HepG2 (cell line): Measurements from ENCODE around the gene SIK2. TPM values are rescaled to one million over a fixed set of nuclear protein-coding genes. Genes with fewer than 3 reads are reported as not detected.

Experiments
- ATAC-seq: fragments of 200-7000 bp; cut with Tn5 transposase; 3 replicates; pipeline ENCODE4 v1.9.1; 2020; ENCODE audit warnings: mild to moderate bottlenecking, moderate library complexity
- BruUV-seq: library from RNA; stranded (reverse); fragments of 400-500 nt; replicated peaks from 2 replicates; lab custom pipeline; 2021; lab: Mats Ljungman, UMichigan
- CTCF ChIA-PET: fragments of 300-600 bp; formaldehyde crosslinking; extraction: SDS; loops from one replicate; lab custom pipeline; 2021; ENCODE audit warnings: low total read pairs, inconsistent platforms, low intra/inter-chr PET ratio; lab: Yijun Ruan, JAX
- POLR2A ChIA-PET: fragments of 350-600 bp; sonication (Branson Sonifier 250); formaldehyde crosslinking; loops from one replicate; lab custom pipeline; 2020; ENCODE audit warnings: antibody characterized with exemption, inconsistent platforms; lab: Yijun Ruan, JAX
- DNase-seq: peaks from one replicate; pipeline ENCODE4 v3.0.0-alpha.2; 2015; ENCODE audit warnings: low spot score
- FAIRE-seq: peaks from 3 replicates; lab custom pipeline; 2011; peaks lifted over from hg19 to GRCh38; lab: Jason Lieb, UNC
- H2AFZ ChIP-seq: one replicate; pipeline ENCODE4 v1.6.1; 2011; ENCODE audit warnings: low read length, inconsistent platforms
- H3K27ac ChIP-seq: fragments of 300-600 bp; 3 replicates; pipeline ENCODE4 v1.8.0; 2011; ENCODE audit warnings: mixed run types, mild to moderate bottlenecking, mixed read lengths, low read length, inconsistent platforms; ENCODE audit not compliant: insufficient read depth; ENCODE audit errors: extremely low read length
- H3K27me3 ChIP-seq, 2 experiments: fragments of 200-600 bp in 1 of 2; 2 replicates in 1 of 2; 3 replicates in 1 of 2; pipeline versions ENCODE4 v1.6.0 to v1.8.0; 2011; ENCODE audit warnings: low read length in 2 of 2, mild to moderate bottlenecking in 2 of 2, moderate library complexity in 2 of 2, inconsistent platforms in 1 of 2; ENCODE audit not compliant: insufficient read depth in 2 of 2, control insufficient read depth in 1 of 2
- H3K36me3 ChIP-seq, 2 experiments: fragments of 200-600 bp in 1 of 2; replicated peaks in 1 of 2; 2 replicates in 1 of 2; 3 replicates in 1 of 2; pipeline versions ENCODE4 v1.5.1 to v1.8.0; 2011; ENCODE audit warnings: low read length in 2 of 2, inconsistent platforms in 1 of 2; ENCODE audit not compliant: insufficient read depth in 2 of 2, control insufficient read depth in 1 of 2
- H3K4me1 ChIP-seq: 2 replicates; pipeline ENCODE4 v1.5.1; 2012; ENCODE audit warnings: low read length, inconsistent platforms; ENCODE audit not compliant: insufficient read depth
- H3K4me2 ChIP-seq: 2 replicates; pipeline ENCODE4 v1.6.0; 2011; ENCODE audit warnings: low read depth, low read length, inconsistent platforms
- H3K4me3 ChIP-seq, 3 experiments: fragments of 200-600 bp in 1 of 3; sonication (generic), shearing (Covaris generic) in 1 of 3; replicated peaks in 1 of 3; 2 replicates each; pipeline ENCODE4 v1.5.1; 2011 to 2016; ENCODE audit warnings: low read length in 3 of 3, inconsistent platforms in 2 of 3, low read depth in 2 of 3, mild to moderate bottlenecking in 2 of 3, control low read depth in 1 of 3, mixed read lengths in 1 of 3; ENCODE audit not compliant: insufficient read depth in 1 of 3
- H3K79me2 ChIP-seq: one replicate; pipeline ENCODE4 v1.6.1; 2011; ENCODE audit warnings: low read length, inconsistent platforms; ENCODE audit not compliant: insufficient read depth
- H3K9ac ChIP-seq: 2 replicates; pipeline ENCODE4 v1.6.0; 2011; ENCODE audit warnings: mild to moderate bottlenecking, low read depth, low read length, inconsistent platforms; ENCODE audit not compliant: insufficient read depth
- H3K9me3 ChIP-seq: 2 replicates; pipeline ENCODE4 v1.5.1; 2012; ENCODE audit warnings: mild to moderate bottlenecking, low read length
- H4K20me1 ChIP-seq: 2 replicates; pipeline ENCODE4 v1.6.0; 2011; ENCODE audit warnings: inconsistent platforms, mild to moderate bottlenecking, low read length, moderate library complexity; ENCODE audit not compliant: insufficient read depth
- EP300 ChIP-seq, 3 experiments: sonication (generic) in 1 of 3; formaldehyde crosslinking in 1 of 3; IDR thresholded peaks; 2 replicates each; pipeline versions ENCODE4 v1.5.1 to v1.6.1; 2011 to 2020; ENCODE audit warnings: low read depth in 2 of 3, low read length in 2 of 3, borderline replicate concordance in 1 of 3, improper control_type of control experiment in 1 of 3, mild to moderate bottlenecking in 1 of 3, missing genetic modification reagents in 1 of 3, moderate library complexity in 1 of 3
- JUNB ChIP-seq: sonication (generic); formaldehyde crosslinking; IDR thresholded peaks from 2 replicates; pipeline ENCODE4 v1.8.0; 2022; ENCODE audit warnings: missing genetic modification reagents, mild to moderate bottlenecking, borderline replicate concordance
- MBD4 ChIP-seq: IDR thresholded peaks from 2 replicates; pipeline ENCODE4 v1.6.1; 2012; ENCODE audit warnings: low read length, inconsistent platforms, borderline replicate concordance
- MEIS2 ChIP-seq: sonication (generic); formaldehyde crosslinking; IDR thresholded peaks from 2 replicates; pipeline ENCODE4 v1.9.0; 2021; ENCODE audit warnings: mild to moderate bottlenecking, missing genetic modification reagents
- NKX3-1 ChIP-seq: sonication (generic); formaldehyde crosslinking; IDR thresholded peaks from 2 replicates; pipeline ENCODE4 v1.5.0; 2020; ENCODE audit warnings: missing genetic modification reagents
- POLR2G ChIP-seq: fragments of 200-400 bp; formaldehyde crosslinking; IDR thresholded peaks from 2 replicates; pipeline ENCODE4 v1.6.1; 2018; ENCODE audit warnings: mild to moderate bottlenecking, low read depth, low read length, moderate library complexity
- PPARG ChIP-seq: conservative IDR thresholded peaks from 2 replicates; pipeline ENCODE4 v1.6.1; 2016; ENCODE audit warnings: missing biosample characterization, missing genetic modification reagents
- PRDM4 ChIP-seq: sonication (generic); formaldehyde crosslinking; IDR thresholded peaks from 2 replicates; pipeline ENCODE4 v1.9.0; 2021; ENCODE audit warnings: missing genetic modification reagents, borderline replicate concordance
- SALL2 ChIP-seq: sonication (generic); formaldehyde crosslinking; IDR thresholded peaks from 2 replicates; pipeline ENCODE4 v1.8.1; 2023; ENCODE audit warnings: mild to moderate bottlenecking, missing genetic modification reagents, inconsistent platforms
- SNAI1 ChIP-seq: sonication (generic); formaldehyde crosslinking; IDR thresholded peaks from 2 replicates; pipeline ENCODE4 v1.5.0; 2020; ENCODE audit warnings: mild to moderate bottlenecking, missing genetic modification reagents, borderline replicate concordance
- SP1 ChIP-seq, 2 experiments: fragments of 450-650 bp in 1 of 2; sonication (generic) in 1 of 2; formaldehyde crosslinking in 1 of 2; IDR thresholded peaks; 2 replicates each; pipeline versions ENCODE4 v1.4.0 to v1.6.1; 2016 to 2020; ENCODE audit warnings: missing genetic modification reagents in 1 of 2
- SP140L ChIP-seq: sonication (generic); formaldehyde crosslinking; IDR thresholded peaks from 2 replicates; pipeline ENCODE4 v1.4.0; 2020; ENCODE audit warnings: missing genetic modification reagents, borderline replicate concordance
- THAP9 ChIP-seq: sonication (generic); formaldehyde crosslinking; IDR thresholded peaks from 2 replicates; pipeline ENCODE4; 2020; ENCODE audit warnings: missing genetic modification reagents, mild to moderate bottlenecking, borderline replicate concordance
- ZFP36L2 ChIP-seq: sonication (generic); formaldehyde crosslinking; IDR thresholded peaks from 2 replicates; pipeline ENCODE4 v1.4.0; 2020; ENCODE audit warnings: missing genetic modification reagents
- ZFP62 ChIP-seq: sonication (generic); formaldehyde crosslinking; IDR thresholded peaks from 2 replicates; pipeline ENCODE4 v1.4.0; 2020; ENCODE audit warnings: missing genetic modification reagents
- ZMYM4 ChIP-seq: sonication (generic); formaldehyde crosslinking; IDR thresholded peaks from 2 replicates; pipeline ENCODE4 v1.8.1; 2023; ENCODE audit warnings: mild to moderate bottlenecking, missing genetic modification reagents
- ZNF558 ChIP-seq: sonication (generic); formaldehyde crosslinking; IDR thresholded peaks from 2 replicates; pipeline ENCODE4 v1.9.0; 2022; ENCODE audit warnings: mild to moderate bottlenecking, missing genetic modification reagents, borderline replicate concordance
- ZNF580 ChIP-seq: IDR thresholded peaks from 2 replicates; pipeline ENCODE4 v1.6.1; 2016; ENCODE audit warnings: low read depth, borderline replicate concordance
- ZNF713 ChIP-seq: sonication (generic); formaldehyde crosslinking; IDR thresholded peaks from 2 replicates; pipeline ENCODE4 v1.4.0; 2020; ENCODE audit warnings: mild to moderate bottlenecking, missing genetic modification reagents
- ZNF792 ChIP-seq: IDR thresholded peaks from 2 replicates; pipeline ENCODE4 v1.6.1; 2016
- WGBS: methylation state at CpG from one replicate; pipeline ENCODE4 v1.1.6; 2017; ENCODE audit warnings: low lambda C conversion rate; 5-methylcytosine and 5-hydroxymethylcytosine counted together
- in situ Hi-C: cut with HindIII; loops from 2 replicates; pipeline ENCODE4 v1.10.0; 2017; ENCODE audit warnings: low pct_unique_long_range_greater_than_20kb; ENCODE audit not compliant: extremely low pct_ligation_motif_present
- intact Hi-C: fragments of 100-400 bp; cut with micrococcal nuclease; formaldehyde crosslinking; loops from one replicate; pipeline ENCODE4 v1.10.0; 2022; ENCODE audit not compliant: unreplicated experiment
- polyA plus RNA-seq, 8 experiments: library from polyadenylated mRNA; depleted of rRNA in 3 of 8; stranded (reverse) in 7 of 8; unstranded in 1 of 8; fragments of >200 nt; fragmentation: Illumina TruSeq in 4 of 8; extraction: Trizol in 4 of 8; gene quantifications; 2 replicates each; pipeline versions ENCODE4 v1.2.1 to v1.2.3, GENCODE V29; 2011 to 2016; ENCODE audit warnings: low read depth in 4 of 8, missing spikeins in 1 of 8, mixed read lengths in 1 of 8; ENCODE audit not compliant: insufficient read depth in 1 of 8
- total RNA-seq, 5 experiments: library from RNA; depleted of rRNA; stranded (reverse); fragments of >200 nt; fragmentation: Illumina TruSeq; extraction: Trizol; gene quantifications; 2 replicates each; pipeline ENCODE4 v1.2.3, GENCODE V29; 2016; ENCODE audit warnings: low read depth in 1 of 5

SIK2 gene
- total and polyA plus RNA-seq, 2 of the 13 experiments (the other 11 are each of a cell fraction or from before 2014, with no cell fraction given) = 8.1 to 15.4 TPM

GRCh38 chr11:111779118-111779517, 176.9 kb downstream of the SIK2 start:
- no peak for ATAC-seq
- H3K9ac ChIP-seq = no peak overlapping the region
- in situ Hi-C loops = loop anchor here (5.0 kb wide), 1 partner anchor 177 kb away; the partner anchor contains the start of gene SIK2
- peaks cover 56% of the 10 kb centered on the region for H3K4me1 ChIP-seq
- ChIA-PET CTCF (no interaction called here), POLR2A (interaction anchor here (1.3 to 4.7 kb wide), 5 partner anchors 10 to 155 kb away, joined by 3 to 68 read pairs (median 5); partner anchors contain the start of gene PPP2R1B)
- peak overlapping the region; percentile 39 for H3K27ac ChIP-seq
- FAIRE-seq = no peak
- H2AFZ ChIP-seq = no peak overlapping the region
- H4K20me1 ChIP-seq = no peaks in the 10 kb centered on the region
- H3K36me3 ChIP-seq = no peaks in the 10 kb centered on the region
- no TSS peak for BruUV-seq
- no peak overlapping the region for H3K4me3 ChIP-seq
- DNase-seq = no peak
- no peaks in the 10 kb centered on the region for H3K27me3 ChIP-seq
- WGBS = 69% methylated on average over 6 of the region's 6 CpGs
- H3K4me2 ChIP-seq = peak overlapping the region; percentile 18; the same call in 1 of the 2 replicates
- H3K79me2 ChIP-seq = no peaks in the 10 kb centered on the region
- no peaks in the 10 kb centered on the region for H3K9me3 ChIP-seq
- intact Hi-C loops = no loop called here
- TF ChIP-seq SALL2 (CRISPR knock-in tag) = no peak
- TF ChIP-seq MEIS2 (CRISPR knock-in tag) = no peak
- TF ChIP-seq PRDM4 (CRISPR knock-in tag) = no peak
- TF ChIP-seq MBD4 = no peak
- no peak for TF ChIP-seq ZNF792 (CRISPR knock-in tag)
- 0 out of 4 replicates have a peak, but pooled peaks of 1 of the 2 experiments have one; percentile 27 for TF ChIP-seq EP300 (IDR thresholded peaks at IDR 0.05; ENCODE audit: low read depth in 2 of 2, low read length in 2 of 2)
- no peak for TF ChIP-seq EP300 (CRISPR knock-in tag; IDR thresholded peaks at IDR 0.05; ENCODE audit: borderline replicate concordance)
- no peak for TF ChIP-seq NKX3-1 (CRISPR knock-in tag)
- no peak for TF ChIP-seq ZNF558
- TF ChIP-seq SP1 (IDR thresholded peaks at IDR 0.05) = no peak
- TF ChIP-seq SP1 (CRISPR knock-in tag; IDR thresholded peaks at IDR 0.05) = no peak
- TF ChIP-seq SP140L (CRISPR knock-in tag) = no peak
- no peak for TF ChIP-seq THAP9 (CRISPR knock-in tag)
- TF ChIP-seq JUNB = no peak
- TF ChIP-seq ZFP62 (CRISPR knock-in tag) = no peak
- TF ChIP-seq POLR2G = no peak
- TF ChIP-seq ZNF580 (CRISPR knock-in tag) = 0 out of 2 replicates have a peak, but pooled peaks have one; percentile 30
- TF ChIP-seq ZFP36L2 (CRISPR knock-in tag) = no peak
- TF ChIP-seq ZMYM4 (CRISPR knock-in tag) = 0 out of 2 replicates have a peak, but pooled peaks have one; percentile 40
- TF ChIP-seq PPARG (CRISPR knock-in tag) = no peak
- no peak for TF ChIP-seq SNAI1
- TF ChIP-seq ZNF713 (CRISPR knock-in tag) = no peak
